HepG2 (cell line): Measurements from ENCODE around the gene UNC13D. TPM values are rescaled to one million over a fixed set of nuclear protein-coding genes. Genes with fewer than 3 reads are reported as not detected.

Experiments used
- CBX5 ChIP-seq: sonication (generic); formaldehyde crosslinking; IDR thresholded peaks from 2 replicates; pipeline ENCODE4 v1.4.0; 2020; ENCODE audit warnings: missing genetic modification reagents, borderline replicate concordance
- ETV6 ChIP-seq: sonication (generic); formaldehyde crosslinking; conservative IDR thresholded peaks from 2 replicates; pipeline ENCODE4 v1.4.0; 2020; ENCODE audit warnings: missing genetic modification reagents
- KLF12 ChIP-seq: sonication (generic); formaldehyde crosslinking; IDR thresholded peaks from 2 replicates; pipeline ENCODE4 v1.4.0; 2020; ENCODE audit warnings: missing genetic modification reagents, borderline replicate concordance
- MEIS1 ChIP-seq: sonication (generic); formaldehyde crosslinking; IDR thresholded peaks from 2 replicates; pipeline ENCODE4 v1.9.0; 2021; ENCODE audit warnings: mild to moderate bottlenecking, missing genetic modification reagents, moderate library complexity, borderline replicate concordance
- NRL ChIP-seq: sonication (generic); formaldehyde crosslinking; IDR thresholded peaks from 2 replicates; pipeline ENCODE4 v1.5.0; 2020; ENCODE audit warnings: missing genetic modification reagents, mild to moderate bottlenecking, moderate library complexity, borderline replicate concordance
- SMYD3 ChIP-seq: sonication (generic); formaldehyde crosslinking; IDR thresholded peaks from 2 replicates; pipeline ENCODE4 v1.8.1; 2023; ENCODE audit warnings: mild to moderate bottlenecking, missing genetic modification reagents
- SOX13 ChIP-seq, 3 experiments: fragments of 450-650 bp in 1 of 3; sonication (generic) in 1 of 3; formaldehyde crosslinking in 1 of 3; IDR thresholded peaks in 2 of 3; conservative IDR thresholded peaks in 1 of 3; 2 replicates each; pipeline versions ENCODE4 v1.5.0 to v1.6.1; 2016 to 2020; ENCODE audit warnings: antibody characterized with exemption in 1 of 3, mild to moderate bottlenecking in 1 of 3, missing compliant biosample characterization in 1 of 3, missing genetic modification reagents in 1 of 3, moderate library complexity in 1 of 3
- polyA plus RNA-seq, 8 experiments: library from polyadenylated mRNA; depleted of rRNA in 3 of 8; stranded (reverse) in 7 of 8; unstranded in 1 of 8; fragments of >200 nt; fragmentation: Illumina TruSeq in 4 of 8; extraction: Trizol in 4 of 8; gene quantifications; 2 replicates each; pipeline versions ENCODE4 v1.2.1 to v1.2.3, GENCODE V29; 2011 to 2016; ENCODE audit warnings: low read depth in 4 of 8, missing spikeins in 1 of 8, mixed read lengths in 1 of 8; ENCODE audit not compliant: insufficient read depth in 1 of 8
- total RNA-seq, 5 experiments: library from RNA; depleted of rRNA; stranded (reverse); fragments of >200 nt; fragmentation: Illumina TruSeq; extraction: Trizol; gene quantifications; 2 replicates each; pipeline ENCODE4 v1.2.3, GENCODE V29; 2016; ENCODE audit warnings: low read depth in 1 of 5
- TF ChIP-seq, protein P1 (sequence below): sonication (generic); formaldehyde crosslinking; IDR thresholded peaks from 2 replicates; pipeline ENCODE4 v1.9.0; 2021; ENCODE audit warnings: missing genetic modification reagents, mild to moderate bottlenecking, borderline replicate concordance
- TF ChIP-seq, protein P2 (sequence below): sonication (generic); formaldehyde crosslinking; IDR thresholded peaks from 2 replicates; pipeline ENCODE4 v1.5.0; 2020; ENCODE audit warnings: missing genetic modification reagents, mild to moderate bottlenecking, borderline replicate concordance
- TF ChIP-seq, protein P3 (sequence below): sonication (generic); formaldehyde crosslinking; conservative IDR thresholded peaks from 2 replicates; pipeline ENCODE4 v1.4.0; 2020; ENCODE audit warnings: mild to moderate bottlenecking, missing genetic modification reagents, moderate library complexity
- TF ChIP-seq, protein P4 (sequence below): sonication (generic); formaldehyde crosslinking; IDR thresholded peaks from 2 replicates; pipeline ENCODE4 v1.9.0; 2022; ENCODE audit warnings: missing genetic modification reagents, mild to moderate bottlenecking, borderline replicate concordance
- TF ChIP-seq, protein P5 (sequence below): sonication (generic); formaldehyde crosslinking; IDR thresholded peaks from 2 replicates; pipeline ENCODE4 v1.5.0; 2020; ENCODE audit warnings: mild to moderate bottlenecking, missing genetic modification reagents, borderline replicate concordance

The UNC13D gene
- total and polyA plus RNA-seq, 2 of the 13 experiments (the other 11 are each of a cell fraction or from before 2014, with no cell fraction given) = 29.7 to 42.7 TPM

DNA sequence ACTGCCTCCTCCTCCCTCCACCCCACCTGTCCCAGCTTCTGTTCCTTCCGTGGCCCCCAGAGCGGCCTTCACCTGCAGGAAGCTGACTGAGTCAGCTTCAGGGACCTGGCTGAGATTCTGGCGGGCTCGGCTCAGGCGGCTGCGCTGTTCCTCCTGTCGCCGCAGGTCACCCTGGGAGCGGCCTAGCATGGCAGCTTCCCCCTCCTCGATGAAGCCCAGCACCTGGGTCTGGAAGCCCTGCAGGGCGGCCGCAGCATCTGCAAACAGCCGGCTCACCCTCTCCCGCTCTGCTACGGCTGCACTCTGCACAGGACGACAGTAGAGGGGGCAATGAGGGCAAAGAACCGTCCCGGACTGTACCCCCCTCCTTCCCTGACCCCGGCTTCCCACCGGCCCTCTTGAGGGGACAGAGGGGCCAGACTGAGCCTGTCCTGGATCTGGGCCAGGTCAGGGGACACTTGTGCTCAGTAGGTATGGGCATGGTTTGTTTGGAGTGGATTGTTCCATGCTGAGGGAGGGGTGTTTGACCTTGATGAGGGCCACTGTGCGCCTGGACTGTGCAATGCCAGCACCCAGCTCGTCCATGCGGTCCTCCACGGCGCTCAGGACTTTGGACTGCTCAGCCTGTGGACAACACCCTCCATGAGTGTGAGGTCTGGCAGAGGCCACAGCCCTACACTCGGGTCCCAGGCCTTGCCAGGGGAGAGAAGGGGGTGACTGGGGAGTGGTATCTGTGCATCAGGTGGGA, 32.2 kb upstream of the UNC13D start (continued):
- TF ChIP-seq SOX13 (IDR thresholded peaks at IDR 0.05) (peak; percentile 59; the same call in 1 of the 2 replicates), SOX13 (CRISPR knock-in tag; conservative IDR thresholded peaks at IDR 0.05 in 1 of 2, IDR thresholded peaks at IDR 0.05 in 1 of 2) (peak; percentile 42 to 92; a peak in 2 of 4 replicates), NRL (CRISPR knock-in tag) (peak; percentile 95), CBX5 (CRISPR knock-in tag) (peak; percentile 89), MEIS1 (CRISPR knock-in tag) (no peak; the same call in 1 of the 2 replicates), SMYD3 (CRISPR knock-in tag) (peak; percentile 93), KLF12 (CRISPR knock-in tag) (peak; percentile 54; the same call in 1 of the 2 replicates), ETV6 (CRISPR knock-in tag) (no peak)
- TF ChIP-seq, protein P1, sequence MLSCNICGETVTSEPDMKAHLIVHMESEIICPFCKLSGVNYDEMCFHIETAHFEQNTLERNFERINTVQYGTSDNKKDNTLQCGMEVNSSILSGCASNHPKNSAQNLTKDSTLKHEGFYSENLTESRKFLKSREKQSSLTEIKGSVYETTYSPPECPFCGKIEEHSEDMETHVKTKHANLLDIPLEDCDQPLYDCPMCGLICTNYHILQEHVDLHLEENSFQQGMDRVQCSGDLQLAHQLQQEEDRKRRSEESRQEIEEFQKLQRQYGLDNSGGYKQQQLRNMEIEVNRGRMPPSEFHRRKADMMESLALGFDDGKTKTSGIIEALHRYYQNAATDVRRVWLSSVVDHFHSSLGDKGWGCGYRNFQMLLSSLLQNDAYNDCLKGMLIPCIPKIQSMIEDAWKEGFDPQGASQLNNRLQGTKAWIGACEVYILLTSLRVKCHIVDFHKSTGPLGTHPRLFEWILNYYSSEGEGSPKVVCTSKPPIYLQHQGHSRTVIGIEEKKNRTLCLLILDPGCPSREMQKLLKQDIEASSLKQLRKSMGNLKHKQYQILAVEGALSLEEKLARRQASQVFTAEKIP = no peak
- TF ChIP-seq, protein P2, sequence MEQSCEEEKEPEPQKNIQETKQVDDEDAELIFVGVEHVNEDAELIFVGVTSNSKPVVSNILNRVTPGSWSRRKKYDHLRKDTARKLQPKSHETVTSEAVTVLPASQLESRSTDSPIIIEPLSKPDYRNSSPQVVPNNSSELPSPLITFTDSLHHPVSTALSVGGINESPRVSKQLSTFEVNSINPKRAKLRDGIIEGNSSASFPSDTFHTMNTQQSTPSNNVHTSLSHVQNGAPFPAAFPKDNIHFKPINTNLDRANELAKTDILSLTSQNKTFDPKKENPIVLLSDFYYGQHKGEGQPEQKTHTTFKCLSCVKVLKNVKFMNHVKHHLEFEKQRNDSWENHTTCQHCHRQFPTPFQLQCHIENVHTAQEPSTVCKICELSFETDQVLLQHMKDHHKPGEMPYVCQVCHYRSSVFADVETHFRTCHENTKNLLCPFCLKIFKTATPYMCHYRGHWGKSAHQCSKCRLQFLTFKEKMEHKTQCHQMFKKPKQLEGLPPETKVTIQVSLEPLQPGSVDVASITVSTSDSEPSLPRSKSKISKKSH = peak; percentile 95
- TF ChIP-seq, protein P3, sequence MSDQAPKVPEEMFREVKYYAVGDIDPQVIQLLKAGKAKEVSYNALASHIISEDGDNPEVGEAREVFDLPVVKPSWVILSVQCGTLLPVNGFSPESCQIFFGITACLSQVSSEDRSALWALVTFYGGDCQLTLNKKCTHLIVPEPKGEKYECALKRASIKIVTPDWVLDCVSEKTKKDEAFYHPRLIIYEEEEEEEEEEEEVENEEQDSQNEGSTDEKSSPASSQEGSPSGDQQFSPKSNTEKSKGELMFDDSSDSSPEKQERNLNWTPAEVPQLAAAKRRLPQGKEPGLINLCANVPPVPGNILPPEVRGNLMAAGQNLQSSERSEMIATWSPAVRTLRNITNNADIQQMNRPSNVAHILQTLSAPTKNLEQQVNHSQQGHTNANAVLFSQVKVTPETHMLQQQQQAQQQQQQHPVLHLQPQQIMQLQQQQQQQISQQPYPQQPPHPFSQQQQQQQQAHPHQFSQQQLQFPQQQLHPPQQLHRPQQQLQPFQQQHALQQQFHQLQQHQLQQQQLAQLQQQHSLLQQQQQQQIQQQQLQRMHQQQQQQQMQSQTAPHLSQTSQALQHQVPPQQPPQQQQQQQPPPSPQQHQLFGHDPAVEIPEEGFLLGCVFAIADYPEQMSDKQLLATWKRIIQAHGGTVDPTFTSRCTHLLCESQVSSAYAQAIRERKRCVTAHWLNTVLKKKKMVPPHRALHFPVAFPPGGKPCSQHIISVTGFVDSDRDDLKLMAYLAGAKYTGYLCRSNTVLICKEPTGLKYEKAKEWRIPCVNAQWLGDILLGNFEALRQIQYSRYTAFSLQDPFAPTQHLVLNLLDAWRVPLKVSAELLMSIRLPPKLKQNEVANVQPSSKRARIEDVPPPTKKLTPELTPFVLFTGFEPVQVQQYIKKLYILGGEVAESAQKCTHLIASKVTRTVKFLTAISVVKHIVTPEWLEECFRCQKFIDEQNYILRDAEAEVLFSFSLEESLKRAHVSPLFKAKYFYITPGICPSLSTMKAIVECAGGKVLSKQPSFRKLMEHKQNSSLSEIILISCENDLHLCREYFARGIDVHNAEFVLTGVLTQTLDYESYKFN = peak; percentile 98
- TF ChIP-seq, protein P4, sequence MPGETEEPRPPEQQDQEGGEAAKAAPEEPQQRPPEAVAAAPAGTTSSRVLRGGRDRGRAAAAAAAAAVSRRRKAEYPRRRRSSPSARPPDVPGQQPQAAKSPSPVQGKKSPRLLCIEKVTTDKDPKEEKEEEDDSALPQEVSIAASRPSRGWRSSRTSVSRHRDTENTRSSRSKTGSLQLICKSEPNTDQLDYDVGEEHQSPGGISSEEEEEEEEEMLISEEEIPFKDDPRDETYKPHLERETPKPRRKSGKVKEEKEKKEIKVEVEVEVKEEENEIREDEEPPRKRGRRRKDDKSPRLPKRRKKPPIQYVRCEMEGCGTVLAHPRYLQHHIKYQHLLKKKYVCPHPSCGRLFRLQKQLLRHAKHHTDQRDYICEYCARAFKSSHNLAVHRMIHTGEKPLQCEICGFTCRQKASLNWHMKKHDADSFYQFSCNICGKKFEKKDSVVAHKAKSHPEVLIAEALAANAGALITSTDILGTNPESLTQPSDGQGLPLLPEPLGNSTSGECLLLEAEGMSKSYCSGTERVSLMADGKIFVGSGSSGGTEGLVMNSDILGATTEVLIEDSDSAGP (CRISPR knock-in tag) = peak; percentile 95
- TF ChIP-seq, protein P5, sequence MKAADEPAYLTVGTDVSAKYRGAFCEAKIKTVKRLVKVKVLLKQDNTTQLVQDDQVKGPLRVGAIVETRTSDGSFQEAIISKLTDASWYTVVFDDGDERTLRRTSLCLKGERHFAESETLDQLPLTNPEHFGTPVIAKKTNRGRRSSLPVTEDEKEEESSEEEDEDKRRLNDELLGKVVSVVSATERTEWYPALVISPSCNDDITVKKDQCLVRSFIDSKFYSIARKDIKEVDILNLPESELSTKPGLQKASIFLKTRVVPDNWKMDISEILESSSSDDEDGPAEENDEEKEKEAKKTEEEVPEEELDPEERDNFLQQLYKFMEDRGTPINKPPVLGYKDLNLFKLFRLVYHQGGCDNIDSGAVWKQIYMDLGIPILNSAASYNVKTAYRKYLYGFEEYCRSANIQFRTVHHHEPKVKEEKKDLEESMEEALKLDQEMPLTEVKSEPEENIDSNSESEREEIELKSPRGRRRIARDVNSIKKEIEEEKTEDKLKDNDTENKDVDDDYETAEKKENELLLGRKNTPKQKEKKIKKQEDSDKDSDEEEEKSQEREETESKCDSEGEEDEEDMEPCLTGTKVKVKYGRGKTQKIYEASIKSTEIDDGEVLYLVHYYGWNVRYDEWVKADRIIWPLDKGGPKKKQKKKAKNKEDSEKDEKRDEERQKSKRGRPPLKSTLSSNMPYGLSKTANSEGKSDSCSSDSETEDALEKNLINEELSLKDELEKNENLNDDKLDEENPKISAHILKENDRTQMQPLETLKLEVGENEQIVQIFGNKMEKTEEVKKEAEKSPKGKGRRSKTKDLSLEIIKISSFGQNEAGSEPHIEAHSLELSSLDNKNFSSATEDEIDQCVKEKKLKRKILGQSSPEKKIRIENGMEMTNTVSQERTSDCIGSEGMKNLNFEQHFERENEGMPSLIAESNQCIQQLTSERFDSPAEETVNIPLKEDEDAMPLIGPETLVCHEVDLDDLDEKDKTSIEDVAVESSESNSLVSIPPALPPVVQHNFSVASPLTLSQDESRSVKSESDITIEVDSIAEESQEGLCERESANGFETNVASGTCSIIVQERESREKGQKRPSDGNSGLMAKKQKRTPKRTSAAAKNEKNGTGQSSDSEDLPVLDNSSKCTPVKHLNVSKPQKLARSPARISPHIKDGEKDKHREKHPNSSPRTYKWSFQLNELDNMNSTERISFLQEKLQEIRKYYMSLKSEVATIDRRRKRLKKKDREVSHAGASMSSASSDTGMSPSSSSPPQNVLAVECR (CRISPR knock-in tag) = peak; percentile 94
